HUES64 (cell line): Measurements from ENCODE around the gene HMGN4. TPM values are rescaled to one million over a fixed set of nuclear protein-coding genes. Genes with fewer than 3 reads are reported as not detected.

Source experiments
- H3K27ac ChIP-seq: 2 replicates; pipeline ENCODE4 v1.7.0; 2013; ENCODE audit warnings: low read depth, low read length, inconsistent platforms
- H3K27me3 ChIP-seq: 2 replicates; pipeline ENCODE4 v1.6.1; 2013; ENCODE audit warnings: mild to moderate bottlenecking, low read length; ENCODE audit not compliant: insufficient read depth
- H3K36me3 ChIP-seq: 2 replicates; pipeline ENCODE4 v1.6.1; 2013; ENCODE audit warnings: mild to moderate bottlenecking, low read length; ENCODE audit not compliant: insufficient read depth
- H3K4me1 ChIP-seq: 2 replicates; pipeline ENCODE4 v1.6.1; 2013; ENCODE audit warnings: mild to moderate bottlenecking, low read length, moderate library complexity; ENCODE audit not compliant: insufficient read depth
- H3K4me3 ChIP-seq: 2 replicates; pipeline ENCODE4 v1.5.1; 2013; ENCODE audit warnings: mild to moderate bottlenecking, low read length, moderate library complexity
- H3K9ac ChIP-seq: 2 replicates; pipeline ENCODE4 v1.6.1; 2013; ENCODE audit warnings: mild to moderate bottlenecking, low read depth, low read length
- H3K9me3 ChIP-seq: 2 replicates; pipeline ENCODE4 v1.6.1; 2013; ENCODE audit warnings: low read depth, low read length; ENCODE audit not compliant: insufficient read depth
- WGBS: fragments of 150-250, 120-280 bp; methylation state at CpG from one replicate; pipeline ENCODE4 v1.1.7; 2013; ENCODE audit warnings: missing lambda C conversion rate; 5-methylcytosine and 5-hydroxymethylcytosine counted together
- polyA plus RNA-seq, 2 experiments: library from polyadenylated mRNA; stranded (reverse); fragments of 50-300 nt; gene quantifications; one replicate each; pipeline ENCODE4 v1.2.3, GENCODE V29; 2013

Gene HMGN4
- 38.3 TPM for polyA plus RNA-seq (2013, experiment 1 of 2)
- polyA plus RNA-seq (2013, experiment 2 of 2), result 55.0 TPM

GRCh38 chr6:26537846-26538571 is at the start of gene HMGN4:
HMGN4 (plus strand) TSS chr6:26538366; CDS start chr6:26545207, 6,841 bp downstream.
- Histone ChIP-seq H3K27me3 (no peaks in the 10 kb centered on the region), H3K4me1 (peaks cover 19% of the 10 kb centered on the region), H3K9ac (peak within 1 kb of the TSS; percentile 79), H3K27ac (peak within 1 kb of the TSS; percentile 80), H3K9me3 (no peaks in the 10 kb centered on the region), H3K4me3 (peak within 1 kb of the TSS; percentile 81), H3K36me3 (peaks cover 9% of the 10 kb centered on the region)
- under 1% methylated on average over 49 of the region's 49 CpGs for WGBS

DNA sequence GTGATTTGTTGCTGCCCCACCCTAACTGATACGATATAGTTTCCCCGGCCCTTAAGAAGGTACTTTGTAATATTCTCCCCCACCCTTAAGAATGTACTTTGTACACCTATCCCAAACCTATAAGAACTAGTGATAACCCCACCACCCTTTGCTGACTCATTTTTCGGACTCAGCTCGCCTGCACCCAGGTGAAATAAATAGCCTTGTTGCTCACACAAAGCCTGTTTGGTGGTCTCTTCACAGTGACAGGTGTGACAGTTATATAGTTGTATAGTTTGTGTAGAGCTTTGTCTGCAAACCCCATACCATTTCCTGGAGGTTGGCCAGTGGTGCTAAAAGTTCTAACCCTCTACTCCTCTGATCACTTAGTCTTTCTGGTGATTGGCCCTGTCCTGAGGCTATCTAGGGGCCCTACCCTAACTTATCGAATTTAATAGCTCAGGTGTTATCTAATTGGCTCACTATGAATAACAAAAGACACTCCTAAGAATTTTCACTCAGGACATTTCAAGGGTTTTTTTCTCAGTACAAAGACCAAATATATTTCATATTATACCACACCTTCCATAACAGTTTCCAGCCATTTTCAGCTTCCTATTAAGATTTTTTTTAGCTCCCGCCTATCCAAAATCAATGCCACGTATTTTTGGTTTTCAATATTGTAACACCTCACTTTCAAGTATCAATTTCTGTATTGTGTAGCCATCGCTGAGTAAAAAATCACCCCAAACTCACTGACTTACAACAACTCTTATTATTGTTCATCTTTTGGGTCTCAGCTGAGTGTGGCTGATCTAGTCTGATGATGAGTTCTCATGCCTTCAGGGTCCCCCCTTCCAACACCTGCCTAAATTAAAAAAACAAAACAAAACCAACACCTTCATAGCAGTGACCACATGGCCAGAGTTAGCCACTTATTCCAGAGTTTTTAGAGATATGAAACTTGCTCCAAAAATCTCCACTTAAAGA is 47.9 kb upstream of the HMGN4 start:
- H3K4me1 ChIP-seq, result no peaks in the 10 kb centered on the region
- H3K27me3 ChIP-seq, result no peaks in the 10 kb centered on the region
- no peaks in the 10 kb centered on the region for H3K9me3 ChIP-seq
- WGBS, result 95% methylated on average over 8 of the region's 8 CpGs
- H3K36me3 ChIP-seq, result no peaks in the 10 kb centered on the region
- H3K9ac ChIP-seq, result no peak overlapping the region
- H3K27ac ChIP-seq, result no peak overlapping the region
- no peak overlapping the region for H3K4me3 ChIP-seq

GRCh38 chr6:26491604-26492003 is 46.6 kb upstream of the HMGN4 start:
- no peaks in the 10 kb centered on the region for H3K4me1 ChIP-seq
- no peaks in the 10 kb centered on the region for H3K36me3 ChIP-seq
- H3K27ac ChIP-seq, result no peak overlapping the region
- WGBS, result 85% methylated on average over 5 of the region's 5 CpGs
- no peak overlapping the region for H3K9ac ChIP-seq
- no peaks in the 10 kb centered on the region for H3K9me3 ChIP-seq
- H3K4me3 ChIP-seq, result no peak overlapping the region
- no peaks in the 10 kb centered on the region for H3K27me3 ChIP-seq

DNA sequence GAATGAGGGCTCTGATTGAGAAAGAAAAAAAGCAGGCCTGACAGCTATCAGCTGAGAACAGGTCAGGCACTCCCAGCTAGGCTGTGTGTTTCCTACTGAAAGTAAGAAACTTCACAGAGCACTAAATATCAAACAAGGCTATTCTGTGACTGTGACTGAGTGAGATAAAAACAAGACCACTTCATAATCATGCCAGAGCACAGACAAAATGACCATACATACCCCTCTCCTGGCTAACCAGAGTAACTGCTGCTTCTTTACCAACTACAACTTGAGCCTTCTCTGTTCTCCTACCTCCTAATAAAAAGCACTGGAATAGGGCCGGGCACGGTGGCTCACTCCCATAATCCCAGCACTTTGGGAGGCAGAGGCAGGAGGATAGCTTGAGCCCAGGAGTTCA is 44.9 kb upstream of the HMGN4 start:
- Histone ChIP-seq H3K27me3 (no peaks in the 10 kb centered on the region), H3K27ac (no peak overlapping the region), H3K9me3 (no peaks in the 10 kb centered on the region), H3K4me3 (no peak overlapping the region), H3K9ac (no peak overlapping the region), H3K4me1 (no peaks in the 10 kb centered on the region), H3K36me3 (no peaks in the 10 kb centered on the region)
- WGBS, result 83% methylated on average over 2 of the region's 2 CpGs

GRCh38 chr6:26494117-26494516 is 44.0 kb upstream of the HMGN4 start:
- no peak overlapping the region for H3K9ac ChIP-seq
- H3K27ac ChIP-seq, result no peak overlapping the region
- H3K36me3 ChIP-seq, result no peaks in the 10 kb centered on the region
- H3K9me3 ChIP-seq, result no peaks in the 10 kb centered on the region
- no peak overlapping the region for H3K4me3 ChIP-seq
- 95% methylated on average over 3 of the region's 3 CpGs for WGBS
- no peaks in the 10 kb centered on the region for H3K4me1 ChIP-seq
- H3K27me3 ChIP-seq, result no peaks in the 10 kb centered on the region

GRCh38 chr6:26495281-26495680 is 42.9 kb upstream of the HMGN4 start:
- H3K4me3 ChIP-seq, result no peak overlapping the region
- no peaks in the 10 kb centered on the region for H3K9me3 ChIP-seq
- H3K9ac ChIP-seq, result no peak overlapping the region
- H3K4me1 ChIP-seq, result no peaks in the 10 kb centered on the region
- H3K27ac ChIP-seq, result no peak overlapping the region
- peaks cover 5% of the 10 kb centered on the region; the same call in 1 of the 2 replicates for H3K27me3 ChIP-seq
- H3K36me3 ChIP-seq, result no peaks in the 10 kb centered on the region
- 55% methylated on average over 1 of the region's 1 CpG for WGBS

- Histone ChIP-seq H3K9ac (no peak overlapping the region), H3K27ac (no peak overlapping the region), H3K36me3 (no peaks in the 10 kb centered on the region), H3K4me1 (0 out of 2 replicates have a peak, but pooled peaks cover 3% of the 10 kb centered on the region), H3K27me3 (peaks cover 28% of the 10 kb centered on the region), H3K4me3 (no peak overlapping the region), H3K9me3 (no peaks in the 10 kb centered on the region)
- 86% methylated on average over 4 of the region's 4 CpGs for WGBS
These were observed 40.6 kb upstream of the HMGN4 start for GRCh38 chr6:26497610-26498009.

DNA sequence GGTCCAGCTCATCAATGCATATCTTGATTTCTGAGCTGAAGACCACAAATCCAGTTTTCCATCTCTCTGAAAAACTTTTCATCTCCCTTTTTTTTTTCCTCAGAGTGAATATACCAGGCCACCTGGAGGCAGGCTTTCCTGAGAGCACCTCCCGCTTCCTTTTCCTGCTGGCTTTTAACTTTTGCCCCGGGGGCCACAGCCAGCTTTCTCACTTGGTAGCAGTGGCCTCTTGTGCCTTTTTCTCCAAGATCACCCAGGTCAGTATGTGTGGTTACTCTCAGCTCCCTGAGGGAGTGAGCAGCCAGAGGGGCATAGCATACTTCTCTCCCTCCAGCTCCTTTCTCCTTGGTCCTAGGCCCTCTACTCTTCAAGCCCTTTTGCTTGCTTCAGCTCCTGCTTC is 38.1 kb upstream of the HMGN4 start, which contains the start of gene BTN1A1:
Gene BTN1A1, plus strand, starts transcription at position 202 of the 400 bp plus-strand sequence. CDS start 984 bp downstream, outside the sequence.
- no peak within 1 kb of the TSS for H3K27ac ChIP-seq
- WGBS, result 40% methylated on average over 2 of the region's 2 CpGs
- H3K4me1 ChIP-seq, result 0 out of 2 replicates have a peak, but pooled peaks cover 3% of the 10 kb centered on the region
- no peak within 1 kb of the TSS for H3K9ac ChIP-seq
- peak within 1 kb of the TSS; percentile 53; the same call in 1 of the 2 replicates for H3K4me3 ChIP-seq
- no peaks in the 10 kb centered on the region for H3K36me3 ChIP-seq
- H3K27me3 ChIP-seq, result peaks cover 48% of the 10 kb centered on the region
- H3K9me3 ChIP-seq, result no peaks in the 10 kb centered on the region

- Histone ChIP-seq H3K36me3 (no peaks in the 10 kb centered on the region), H3K9me3 (no peaks in the 10 kb centered on the region), H3K4me1 (0 out of 2 replicates have a peak, but pooled peaks cover 3% of the 10 kb centered on the region), H3K27ac (no peak overlapping the region), H3K9ac (no peak overlapping the region), H3K27me3 (peaks cover 48% of the 10 kb centered on the region), H3K4me3 (peak overlapping the region; percentile 53)
- 4% methylated on average over 49 of the region's 49 CpGs for WGBS
These were observed 36.6 kb upstream of the HMGN4 start for GRCh38 chr6:26501482-26501986.

- no peaks in the 10 kb centered on the region for H3K36me3 ChIP-seq
- no peaks in the 10 kb centered on the region for H3K9me3 ChIP-seq
- no peak overlapping the region for H3K27ac ChIP-seq
- H3K4me1 ChIP-seq, result 0 out of 2 replicates have a peak, but pooled peaks cover 3% of the 10 kb centered on the region
- H3K9ac ChIP-seq, result no peak overlapping the region
- H3K27me3 ChIP-seq, result peaks cover 48% of the 10 kb centered on the region
- H3K4me3 ChIP-seq, result peak overlapping the region; percentile 53; the same call in 1 of the 2 replicates
These were observed 36.0 kb upstream of the HMGN4 start for GRCh38 chr6:26502165-26502564.

- 92% methylated on average over 3 of the region's 3 CpGs for WGBS
- no peak overlapping the region for H3K4me3 ChIP-seq
- peaks cover 48% of the 10 kb centered on the region for H3K27me3 ChIP-seq
- 0 out of 2 replicates have a peak, but pooled peaks cover 3% of the 10 kb centered on the region for H3K4me1 ChIP-seq
- H3K9ac ChIP-seq, result no peak overlapping the region
- no peaks in the 10 kb centered on the region for H3K9me3 ChIP-seq
- no peaks in the 10 kb centered on the region for H3K36me3 ChIP-seq
- H3K27ac ChIP-seq, result no peak overlapping the region
These were observed 35.5 kb upstream of the HMGN4 start for GRCh38 chr6:26502626-26503025.
